ENCODE results near the gene TMX2. TPM values are rescaled to one million over a fixed set of nuclear protein-coding genes. Genes with fewer than 3 reads are reported as not detected.

Gene TMX2
- polyA plus RNA-seq, 2 of the 4 experiments (the other 2 are of a cell fraction), result 140 to 168 TPM

DNA sequence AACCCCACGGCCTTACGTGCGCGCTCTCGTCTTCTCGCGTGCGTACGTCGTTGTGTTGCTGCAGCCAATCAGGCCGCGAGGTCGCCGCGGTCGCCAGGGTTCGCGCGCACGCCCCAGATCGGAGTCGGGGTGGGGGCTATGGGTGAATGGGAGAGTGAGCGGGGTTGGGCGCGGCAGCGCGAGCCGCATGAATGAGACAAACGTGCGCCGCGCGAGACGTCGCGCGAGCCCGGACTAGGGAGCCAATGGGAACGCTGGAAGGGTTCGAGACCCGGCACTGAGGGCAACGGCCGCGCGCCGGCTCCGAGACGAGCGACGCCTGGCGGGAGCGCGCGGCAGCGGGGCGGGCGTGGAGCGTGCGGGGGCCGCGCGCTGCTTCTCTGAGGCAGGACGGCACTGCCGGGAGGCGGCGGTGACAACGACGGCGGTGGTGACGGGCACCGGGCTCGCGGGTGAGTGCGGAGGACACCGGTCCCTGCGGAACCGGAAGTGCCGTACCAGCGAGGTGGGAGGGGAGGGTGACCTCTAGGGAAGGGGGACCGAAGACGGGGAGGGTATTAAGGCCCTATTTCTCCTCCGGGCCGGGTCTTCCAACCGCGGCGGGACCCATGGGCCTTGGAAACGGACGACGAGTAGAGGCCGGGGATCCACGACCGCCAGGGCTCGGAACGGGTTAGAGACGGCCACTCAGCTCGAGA lies 44.5 kb upstream of the TMX2 start, which contains the start of gene ZDHHC5 (continued):
- TF ChIP-seq, protein P1, sequence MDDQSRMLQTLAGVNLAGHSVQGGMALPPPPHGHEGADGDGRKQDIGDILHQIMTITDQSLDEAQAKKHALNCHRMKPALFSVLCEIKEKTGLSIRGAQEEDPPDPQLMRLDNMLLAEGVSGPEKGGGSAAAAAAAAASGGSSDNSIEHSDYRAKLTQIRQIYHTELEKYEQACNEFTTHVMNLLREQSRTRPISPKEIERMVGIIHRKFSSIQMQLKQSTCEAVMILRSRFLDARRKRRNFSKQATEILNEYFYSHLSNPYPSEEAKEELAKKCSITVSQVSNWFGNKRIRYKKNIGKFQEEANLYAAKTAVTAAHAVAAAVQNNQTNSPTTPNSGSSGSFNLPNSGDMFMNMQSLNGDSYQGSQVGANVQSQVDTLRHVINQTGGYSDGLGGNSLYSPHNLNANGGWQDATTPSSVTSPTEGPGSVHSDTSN (IDR thresholded peaks at IDR 0.05), result no peak
- TF ChIP-seq MYC (IDR thresholded peaks at IDR 0.05; ENCODE audit: borderline replicate concordance, low read length) (peak; percentile 68), ZNF302 (CRISPR knock-in tag; IDR thresholded peaks at IDR 0.05) (no peak), HOXA7 (CRISPR knock-in tag; IDR thresholded peaks at IDR 0.05) (no peak), HOXB5 (CRISPR knock-in tag; IDR thresholded peaks at IDR 0.05) (0 out of 2 replicates have a peak, but pooled peaks have one; percentile 42), FOXS1 (CRISPR knock-in tag; IDR thresholded peaks at IDR 0.05) (no peak), PHF8 (IDR thresholded peaks at IDR 0.05; ENCODE audit: borderline replicate concordance, low read depth) (peak; percentile 93; the same call in 1 of the 2 replicates), POLR2A (IDR thresholded peaks at IDR 0.05; ENCODE audit: low read length) (peak; percentile 90), ZC3H11A (IDR thresholded peaks at IDR 0.05) (no peak)
- TF ChIP-seq, protein P2, sequence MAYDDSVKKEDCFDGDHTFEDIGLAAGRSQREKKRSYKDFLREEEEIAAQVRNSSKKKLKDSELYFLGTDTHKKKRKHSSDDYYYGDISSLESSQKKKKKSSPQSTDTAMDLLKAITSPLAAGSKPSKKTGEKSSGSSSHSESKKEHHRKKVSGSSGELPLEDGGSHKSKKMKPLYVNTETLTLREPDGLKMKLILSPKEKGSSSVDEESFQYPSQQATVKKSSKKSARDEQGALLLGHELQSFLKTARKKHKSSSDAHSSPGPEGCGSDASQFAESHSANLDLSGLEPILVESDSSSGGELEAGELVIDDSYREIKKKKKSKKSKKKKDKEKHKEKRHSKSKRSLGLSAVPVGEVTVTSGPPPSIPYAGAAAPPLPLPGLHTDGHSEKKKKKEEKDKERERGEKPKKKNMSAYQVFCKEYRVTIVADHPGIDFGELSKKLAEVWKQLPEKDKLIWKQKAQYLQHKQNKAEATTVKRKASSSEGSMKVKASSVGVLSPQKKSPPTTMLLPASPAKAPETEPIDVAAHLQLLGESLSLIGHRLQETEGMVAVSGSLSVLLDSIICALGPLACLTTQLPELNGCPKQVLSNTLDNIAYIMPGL (CRISPR knock-in tag; IDR thresholded peaks at IDR 0.05; ENCODE audit: borderline replicate concordance), result no peak

DNA sequence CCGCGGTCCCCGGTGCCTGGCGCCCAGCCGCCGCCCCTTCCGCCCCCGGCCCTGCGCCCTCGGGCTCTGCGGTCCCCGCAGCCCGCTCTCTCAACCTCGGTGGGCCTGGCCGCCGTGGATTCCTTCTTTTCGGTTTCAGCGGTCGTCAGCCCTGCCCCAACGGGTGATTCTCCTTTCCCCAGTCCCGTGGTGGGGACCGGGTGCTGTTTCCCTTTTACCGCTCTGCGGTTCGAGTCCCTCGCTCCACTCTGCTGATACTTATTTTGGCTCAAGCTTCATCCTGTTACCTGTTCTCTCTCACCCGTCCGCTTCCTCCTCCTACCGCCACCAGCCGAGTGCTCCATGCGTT lies 44.0 kb upstream of the TMX2 start:
- TF ChIP-seq NFE2L2 (conservative IDR thresholded peaks at IDR 0.05; ENCODE audit: low read length) (no peak), RFX5 (IDR thresholded peaks at IDR 0.05) (no peak), CBX8 (IDR thresholded peaks at IDR 0.05) (no peak), FOSL2 (IDR thresholded peaks at IDR 0.05) (no peak), FOSL2 (CRISPR knock-in tag; IDR thresholded peaks at IDR 0.05) (no peak), CEBPB (IDR thresholded peaks at IDR 0.05) (no peak), RNF2 (IDR thresholded peaks at IDR 0.05; ENCODE audit: borderline replicate concordance, low read depth) (no peak), ZNF302 (CRISPR knock-in tag; IDR thresholded peaks at IDR 0.05) (no peak), MAFK (IDR thresholded peaks at IDR 0.05; ENCODE audit: partially characterized antibody) (no peak), HDAC2 (IDR thresholded peaks at IDR 0.05) (no peak), GATA3 (IDR thresholded peaks at IDR 0.05; ENCODE audit: borderline replicate concordance) (no peak), ZFP36 (IDR thresholded peaks at IDR 0.05; ENCODE audit: borderline replicate concordance, partially characterized antibody) (no peak), RARB (CRISPR knock-in tag; IDR thresholded peaks at IDR 0.05) (no peak)
- TF ChIP-seq, protein P1 (IDR thresholded peaks at IDR 0.05), result no peak
- TF ChIP-seq, protein P3, sequence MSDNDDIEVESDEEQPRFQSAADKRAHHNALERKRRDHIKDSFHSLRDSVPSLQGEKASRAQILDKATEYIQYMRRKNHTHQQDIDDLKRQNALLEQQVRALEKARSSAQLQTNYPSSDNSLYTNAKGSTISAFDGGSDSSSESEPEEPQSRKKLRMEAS (IDR thresholded peaks at IDR 0.05), result no peak
- TF ChIP-seq, protein P4, sequence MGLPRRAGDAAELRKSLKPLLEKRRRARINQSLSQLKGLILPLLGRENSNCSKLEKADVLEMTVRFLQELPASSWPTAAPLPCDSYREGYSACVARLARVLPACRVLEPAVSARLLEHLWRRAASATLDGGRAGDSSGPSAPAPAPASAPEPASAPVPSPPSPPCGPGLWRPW (IDR thresholded peaks at IDR 0.05), result no peak
- POLR2A ChIA-PET, result interaction anchor here (0.6 to 1.2 kb wide), 2 partner anchors 19 to 44 kb away, joined by 3 to 4 read pairs; partner anchors contain the start of genes MED19 and TMX2
- 2% methylated on average over 30 of the region's 31 CpGs for WGBS (ENCODE audit: missing lambda C conversion rate)
- Histone ChIP-seq H3K27ac (peak overlapping the region; percentile 96), H3K4me2 (peak overlapping the region; percentile 95), H3K9me3 (no peaks in the 10 kb centered on the region), H3K4me1 (peaks cover 18% of the 10 kb centered on the region), H3K4me3 (peak overlapping the region; percentile 86)
- FAIRE-seq, result no peak
- CTCF ChIA-PET, result interaction anchor here (0.6 to 1.3 kb wide), 2 partner anchors 132 to 144 kb away, joined by 4 to 5 read pairs; no protein-coding TSS in a partner anchor
- DNase-seq (ENCODE audit: low read depth in 1 of 2, low spot score in 1 of 2), result no peak
- peak; percentile 19 to 36 for ATAC-seq
